Parathyroid adenoma (tissue), 2 donors: ENCODE data around the gene JPT2.

Experiments
- H2AFZ ChIP-seq: fragments of 300-600 bp; sonication (generic); one replicate; pipeline ENCODE4 v1.7.0; 2017; ENCODE audit warnings: antibody characterized with exemption, mild to moderate bottlenecking
- H3K27ac ChIP-seq: fragments of 300-600 bp; sonication (generic); one replicate; pipeline ENCODE4 v1.7.0; 2017
- H3K27me3 ChIP-seq: fragments of 300-600 bp; sonication (generic); one replicate; pipeline ENCODE4 v1.7.0; 2017; ENCODE audit warnings: low read length; ENCODE audit not compliant: control insufficient read depth, insufficient read depth
- H3K36me3 ChIP-seq: fragments of 300-600 bp; sonication (generic); one replicate; pipeline ENCODE4 v1.7.0; 2017; ENCODE audit warnings: low read length; ENCODE audit not compliant: control insufficient read depth, insufficient read depth
- H3K4me1 ChIP-seq: fragments of 300-600 bp; sonication (generic); one replicate; pipeline ENCODE4 v1.7.0; 2017; ENCODE audit warnings: control low read depth
- H3K4me2 ChIP-seq: fragments of 300-600 bp; sonication (generic); one replicate; pipeline ENCODE4 v1.7.0; 2017; ENCODE audit warnings: low read length
- H3K4me3 ChIP-seq: fragments of 300-600 bp; sonication (generic); one replicate; pipeline ENCODE4 v1.7.0; 2017; ENCODE audit warnings: low read depth, low read length
- H3K79me2 ChIP-seq: fragments of 300-600 bp; sonication (generic); one replicate; pipeline ENCODE4 v1.7.0; 2017; ENCODE audit warnings: control low read depth
- H3K9ac ChIP-seq: fragments of 300-600 bp; sonication (generic); one replicate; pipeline ENCODE4 v1.7.0; 2017; ENCODE audit warnings: mild to moderate bottlenecking
- H3K9me3 ChIP-seq: fragments of 300-600 bp; sonication (generic); one replicate; pipeline ENCODE4 v1.7.0; 2017; ENCODE audit warnings: low read length; ENCODE audit not compliant: control insufficient read depth
- TF ChIP-seq, protein P1 (sequence below): fragments of 300-600 bp; sonication (generic); IDR thresholded peaks from one replicate; pipeline ENCODE4 v1.7.0; 2017; ENCODE audit warnings: antibody characterized with exemption, mild to moderate bottlenecking
- donor health status: primary hyperparathyroidism.

Gene JPT2

DNA sequence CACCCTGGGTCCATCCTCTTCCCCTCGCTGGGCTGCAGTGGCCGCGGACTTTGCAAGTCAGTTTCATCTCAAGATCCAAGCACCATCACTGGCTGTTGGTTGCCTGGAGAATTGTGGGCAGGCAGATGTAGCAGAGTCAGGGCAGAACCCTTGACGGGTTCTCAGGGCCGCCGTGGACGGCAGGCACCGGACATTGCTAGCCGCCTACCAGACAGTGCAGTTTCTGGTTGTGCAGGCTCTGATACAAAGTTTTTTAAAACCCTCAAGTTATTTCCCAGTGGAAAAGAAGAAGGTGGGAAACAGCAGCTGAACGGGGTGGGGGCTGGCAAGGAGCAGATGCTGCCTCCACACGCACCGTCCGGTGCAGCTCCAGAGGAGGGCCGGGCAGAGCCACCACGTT is 31.3 kb downstream of the JPT2 start:
- Histone ChIP-seq H2AFZ (no peak overlapping the region), H3K4me2 (peak overlapping the region; percentile 1), H3K36me3 (no peaks in the 10 kb centered on the region), H3K9me3 (no peaks in the 10 kb centered on the region), H3K79me2 (peaks cover 53% of the 10 kb centered on the region), H3K27me3 (no peaks in the 10 kb centered on the region), H3K9ac (no peak overlapping the region), H3K27ac (peak overlapping the region; percentile 73), H3K4me1 (peaks cover 31% of the 10 kb centered on the region), H3K4me3 (no peak overlapping the region)
- TF ChIP-seq, protein P1, sequence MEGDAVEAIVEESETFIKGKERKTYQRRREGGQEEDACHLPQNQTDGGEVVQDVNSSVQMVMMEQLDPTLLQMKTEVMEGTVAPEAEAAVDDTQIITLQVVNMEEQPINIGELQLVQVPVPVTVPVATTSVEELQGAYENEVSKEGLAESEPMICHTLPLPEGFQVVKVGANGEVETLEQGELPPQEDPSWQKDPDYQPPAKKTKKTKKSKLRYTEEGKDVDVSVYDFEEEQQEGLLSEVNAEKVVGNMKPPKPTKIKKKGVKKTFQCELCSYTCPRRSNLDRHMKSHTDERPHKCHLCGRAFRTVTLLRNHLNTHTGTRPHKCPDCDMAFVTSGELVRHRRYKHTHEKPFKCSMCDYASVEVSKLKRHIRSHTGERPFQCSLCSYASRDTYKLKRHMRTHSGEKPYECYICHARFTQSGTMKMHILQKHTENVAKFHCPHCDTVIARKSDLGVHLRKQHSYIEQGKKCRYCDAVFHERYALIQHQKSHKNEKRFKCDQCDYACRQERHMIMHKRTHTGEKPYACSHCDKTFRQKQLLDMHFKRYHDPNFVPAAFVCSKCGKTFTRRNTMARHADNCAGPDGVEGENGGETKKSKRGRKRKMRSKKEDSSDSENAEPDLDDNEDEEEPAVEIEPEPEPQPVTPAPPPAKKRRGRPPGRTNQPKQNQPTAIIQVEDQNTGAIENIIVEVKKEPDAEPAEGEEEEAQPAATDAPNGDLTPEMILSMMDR, result no peak

DNA sequence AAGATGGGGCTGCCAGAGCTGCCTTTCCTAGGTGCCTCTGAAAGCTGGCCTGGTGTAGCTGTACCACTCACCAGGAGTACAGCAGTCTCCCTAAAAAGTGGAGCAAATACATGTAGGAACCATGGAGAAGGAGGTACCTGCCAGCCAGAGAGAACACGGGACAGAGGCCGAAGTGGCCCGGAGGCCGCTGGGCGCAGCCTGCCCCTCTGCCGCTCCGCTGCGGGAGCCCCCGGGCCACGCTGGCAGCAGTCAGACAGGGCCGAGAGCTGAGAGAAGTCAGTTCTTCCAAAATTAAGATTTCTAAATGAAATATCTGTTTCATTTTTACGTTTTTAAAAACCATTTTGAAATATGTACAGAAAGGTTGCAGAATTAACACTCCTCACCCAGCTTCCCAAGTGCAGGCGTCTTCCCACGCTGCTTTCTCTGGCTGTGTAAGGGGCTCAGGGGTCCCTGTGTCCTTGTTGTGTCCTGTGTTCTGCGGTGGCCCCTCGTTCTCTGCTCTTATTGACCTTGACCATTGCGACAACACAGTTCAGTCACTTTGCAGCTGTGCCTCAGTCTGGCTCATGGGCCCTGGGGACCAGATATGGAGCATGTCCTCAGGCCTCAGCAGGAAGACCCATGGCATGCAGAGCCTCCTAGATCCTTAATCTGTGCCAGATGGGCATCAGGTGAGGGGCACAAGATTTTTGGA is 32.9 kb downstream of the JPT2 start:
- H2AFZ ChIP-seq, result no peak overlapping the region
- peaks cover 67% of the 10 kb centered on the region for H3K79me2 ChIP-seq
- H3K4me2 ChIP-seq, result no peak overlapping the region
- H3K4me1 ChIP-seq, result peaks cover 35% of the 10 kb centered on the region
- H3K27ac ChIP-seq, result no peak overlapping the region
- H3K4me3 ChIP-seq, result no peak overlapping the region
- H3K9me3 ChIP-seq, result no peaks in the 10 kb centered on the region
- H3K27me3 ChIP-seq, result no peaks in the 10 kb centered on the region
- no peak overlapping the region for H3K9ac ChIP-seq
- H3K36me3 ChIP-seq, result no peaks in the 10 kb centered on the region
- TF ChIP-seq, protein P1, result no peak

DNA sequence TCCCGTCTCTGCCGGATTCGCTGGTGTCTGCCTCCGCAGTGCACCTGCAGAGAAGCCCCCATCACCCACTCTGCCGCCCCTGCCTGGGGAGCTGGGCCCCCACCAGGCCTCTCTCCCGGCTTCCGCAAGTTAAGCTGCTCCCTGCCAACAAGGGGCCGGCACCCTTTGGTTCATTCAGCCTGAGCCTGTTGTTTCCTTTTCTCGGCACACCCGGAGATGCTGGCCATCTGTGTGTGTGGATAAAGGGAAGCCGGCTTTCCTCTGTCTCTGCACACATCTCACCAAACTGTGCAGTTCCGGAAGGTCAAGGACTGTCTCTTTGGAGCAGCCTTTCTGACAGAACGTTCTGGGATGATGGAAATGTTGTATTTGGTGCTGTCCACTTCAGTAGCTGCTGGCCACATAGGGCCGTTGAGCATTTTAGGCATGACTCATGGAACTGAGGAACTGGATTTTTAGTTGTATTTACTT is 34.7 kb downstream of the JPT2 start:
- Histone ChIP-seq H3K4me1 (peaks cover 31% of the 10 kb centered on the region), H3K9ac (no peak overlapping the region), H3K4me2 (no peak overlapping the region), H3K4me3 (no peak overlapping the region), H3K79me2 (peaks cover 77% of the 10 kb centered on the region), H2AFZ (no peak overlapping the region), H3K27me3 (no peaks in the 10 kb centered on the region), H3K36me3 (no peaks in the 10 kb centered on the region), H3K27ac (no peak overlapping the region), H3K9me3 (no peaks in the 10 kb centered on the region)
- TF ChIP-seq, protein P1, result no peak

- H3K4me1 ChIP-seq, result peaks cover 26% of the 10 kb centered on the region
- H3K79me2 ChIP-seq, result peaks cover 78% of the 10 kb centered on the region
- H3K36me3 ChIP-seq, result no peaks in the 10 kb centered on the region
- H3K4me2 ChIP-seq, result no peak overlapping the region
- no peak overlapping the region for H3K9ac ChIP-seq
- H2AFZ ChIP-seq, result no peak overlapping the region
- H3K4me3 ChIP-seq, result no peak overlapping the region
- no peaks in the 10 kb centered on the region for H3K9me3 ChIP-seq
- TF ChIP-seq, protein P1, result no peak
- H3K27me3 ChIP-seq, result no peaks in the 10 kb centered on the region
- peak overlapping the region; percentile 52 for H3K27ac ChIP-seq
These were observed 35.3 kb downstream of the JPT2 start for GRCh38 chr16:1713331-1713730.

GRCh38 chr16:1713933-1714332 is 35.9 kb downstream of the JPT2 start:
- Histone ChIP-seq H3K27me3 (no peaks in the 10 kb centered on the region), H3K27ac (peak overlapping the region; percentile 52), H2AFZ (peak overlapping the region; percentile 26), H3K79me2 (peaks cover 84% of the 10 kb centered on the region), H3K4me2 (peak overlapping the region; percentile 60), H3K9ac (no peak overlapping the region), H3K9me3 (no peaks in the 10 kb centered on the region), H3K4me3 (no peak overlapping the region), H3K36me3 (no peaks in the 10 kb centered on the region), H3K4me1 (peaks cover 21% of the 10 kb centered on the region)
- TF ChIP-seq, protein P1, result no peak
